HG03457 (cell line): ENCODE results near the gene PACSIN2.

Experiments used
- ATAC-seq: cut with Tn5 transposase; IDR thresholded peaks from one replicate; pipeline ENCODE4 v1.9.1; 2021; ENCODE audit warnings: moderate number of reproducible peaks; ENCODE audit not compliant: unreplicated experiment

The PACSIN2 gene

GRCh38 chr22:42833104-42833503 lies 181.8 kb downstream of the PACSIN2 start:
- no peak for ATAC-seq

DNA sequence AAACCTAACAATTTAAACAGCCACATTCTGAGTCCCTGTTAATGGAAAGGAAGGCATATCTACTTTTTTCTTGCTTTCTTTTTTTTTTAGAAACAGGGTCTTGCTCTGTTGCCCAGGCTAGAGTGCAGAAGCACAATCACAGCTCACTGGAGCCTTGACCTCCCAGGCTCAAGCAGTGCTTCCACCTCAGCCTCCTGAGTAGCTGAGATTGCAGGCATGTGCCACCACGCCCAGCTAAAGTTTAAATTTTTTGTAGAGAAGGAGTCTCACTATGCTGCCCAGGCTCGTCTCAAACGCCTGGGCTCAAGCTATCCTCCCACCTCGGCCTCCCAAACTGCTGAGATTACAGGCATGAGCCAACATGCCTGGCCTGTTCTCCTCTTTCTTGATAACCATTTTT lies 183.2 kb downstream of the PACSIN2 start:
- no peak for ATAC-seq

- no peak for ATAC-seq
These were observed 184.8 kb downstream of the PACSIN2 start for GRCh38 chr22:42830161-42830560.

- no peak for ATAC-seq
These were observed 185.6 kb downstream of the PACSIN2 start for GRCh38 chr22:42829302-42829701.

- ATAC-seq = no peak
These were observed 189.2 kb downstream of the PACSIN2 start for GRCh38 chr22:42825796-42826195.

DNA sequence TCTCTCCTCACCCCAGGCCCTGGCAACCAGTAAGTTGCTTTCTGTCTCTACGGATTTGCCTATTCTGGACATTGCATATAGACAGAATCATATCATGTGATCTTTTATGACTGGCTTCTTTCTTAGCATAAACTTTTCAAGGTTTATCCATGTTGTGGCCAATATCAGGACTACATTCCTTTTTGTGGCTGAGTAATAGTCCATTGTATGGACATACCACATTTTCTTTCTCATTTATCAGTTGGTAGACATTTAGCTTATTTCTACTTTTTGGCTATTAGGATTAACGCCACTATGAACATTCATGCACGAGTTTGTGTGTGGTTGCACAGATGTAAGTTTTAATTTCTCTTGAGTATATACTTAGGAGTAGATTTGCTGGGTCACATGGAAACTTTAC lies 193.6 kb downstream of the PACSIN2 start:
- ATAC-seq = no peak

GRCh38 chr22:42820045-42820763 lies 194.7 kb downstream of the PACSIN2 start:
- no peak for ATAC-seq
